Astrocyte (in vitro differentiated cells and primary cell): Measurements from ENCODE around the gene TTC12. TPM values are rescaled to one million over a fixed set of nuclear protein-coding genes. Genes with fewer than 3 reads are reported as not detected.
A peak's percentile ranks its signal among the peaks of the same experiment; 100 is the strongest.

Source experiments
- DNase-seq: peaks from one replicate; pipeline ENCODE4 v3.0.0-alpha.2; 2010; ENCODE audit warnings: low read depth
- FAIRE-seq: peaks from 2 replicates; lab custom pipeline; 2011; peaks lifted over from hg19 to GRCh38; lab: Jason Lieb, UNC
- H2AFZ ChIP-seq: 2 replicates; pipeline ENCODE4 v1.6.0; 2012; ENCODE audit warnings: low read depth, low read length, inconsistent platforms
- H3K27ac ChIP-seq: 2 replicates; pipeline ENCODE4 v1.5.1; 2011; ENCODE audit warnings: low read depth, low read length, inconsistent platforms
- H3K27me3 ChIP-seq: 2 replicates; pipeline ENCODE4 v1.6.0; 2011; ENCODE audit warnings: low read length, inconsistent platforms; ENCODE audit not compliant: insufficient read depth
- H3K36me3 ChIP-seq: 2 replicates; pipeline ENCODE4 v1.5.1; 2011; ENCODE audit warnings: low read length, inconsistent platforms; ENCODE audit not compliant: insufficient read depth
- H3K4me1 ChIP-seq: 2 replicates; pipeline ENCODE4 v1.5.1; 2011; ENCODE audit warnings: low read length, inconsistent platforms; ENCODE audit not compliant: insufficient read depth
- H3K4me2 ChIP-seq: 2 replicates; pipeline ENCODE4 v1.6.0; 2012; ENCODE audit warnings: low read length, inconsistent platforms
- H3K4me3 ChIP-seq: 2 replicates; pipeline ENCODE4 v1.5.1; 2011; ENCODE audit warnings: low read depth, mild to moderate bottlenecking, low read length, inconsistent platforms; ENCODE audit not compliant: insufficient read depth
- H3K79me2 ChIP-seq: 2 replicates; pipeline ENCODE4 v1.6.0; 2012; ENCODE audit warnings: mild to moderate bottlenecking, low read length, inconsistent platforms; ENCODE audit not compliant: insufficient read depth
- H3K9ac ChIP-seq: 2 replicates; pipeline ENCODE4 v1.6.0; 2012; ENCODE audit warnings: mild to moderate bottlenecking, low read length, inconsistent platforms
- H3K9me3 ChIP-seq: 2 replicates; pipeline ENCODE4 v1.5.1; 2012; ENCODE audit warnings: low read depth, mild to moderate bottlenecking, low read length, inconsistent platforms; ENCODE audit not compliant: insufficient read depth
- H4K20me1 ChIP-seq: 2 replicates; pipeline ENCODE4 v1.6.0; 2012; ENCODE audit warnings: low read length, inconsistent platforms; ENCODE audit not compliant: insufficient read depth
- H3K27ac Mint-ChIP-seq: one replicate; pipeline ENCODE4 v1.8.0; 2021; ENCODE audit warnings: mild to moderate bottlenecking, mixed read lengths; ENCODE audit not compliant: unreplicated experiment
- H3K27me3 Mint-ChIP-seq: one replicate; pipeline ENCODE4 v1.8.0; 2021; ENCODE audit warnings: low read depth, mixed read lengths; ENCODE audit not compliant: unreplicated experiment
- H3K36me3 Mint-ChIP-seq: one replicate; pipeline ENCODE4 v1.8.0; 2021; ENCODE audit warnings: low read depth, mixed read lengths; ENCODE audit not compliant: unreplicated experiment
- H3K4me1 Mint-ChIP-seq: one replicate; pipeline ENCODE4 v1.8.0; 2021; ENCODE audit warnings: low read depth, mixed read lengths; ENCODE audit not compliant: unreplicated experiment
- H3K4me3 Mint-ChIP-seq: one replicate; pipeline ENCODE4 v1.8.0; 2021; ENCODE audit warnings: mild to moderate bottlenecking, moderate library complexity, mixed read lengths; ENCODE audit not compliant: unreplicated experiment
- H3K9me3 Mint-ChIP-seq: one replicate; pipeline ENCODE4 v1.8.0; 2021; ENCODE audit warnings: mild to moderate bottlenecking, mixed read lengths; ENCODE audit not compliant: unreplicated experiment
- CTCF ChIP-seq: IDR thresholded peaks from 2 replicates; pipeline ENCODE4 v1.5.1; 2011; ENCODE audit warnings: low read depth, mild to moderate bottlenecking, inconsistent platforms, low read length, moderate library complexity; ENCODE audit not compliant: insufficient read depth
- EZH2 ChIP-seq: IDR thresholded peaks from 2 replicates; pipeline ENCODE4 v1.6.1; 2012; ENCODE audit warnings: mild to moderate bottlenecking, low read length, inconsistent platforms; ENCODE audit not compliant: insufficient read depth
- total RNA-seq: library from RNA; stranded (reverse); gene quantifications from 2 replicates; pipeline ENCODE4 v1.2.1, GENCODE V29; 2021

Gene TTC12
- total RNA-seq, 1 donor from 2014 or later, result 9.4 TPM

GRCh38 chr11:113373981-113374560 is 59.7 kb downstream of the TTC12 start:
- DNase-seq, result no peak
- no peaks in the 10 kb centered on the region for H3K79me2 ChIP-seq
- no peak overlapping the region for H3K27ac ChIP-seq
- no peak overlapping the region for H2AFZ ChIP-seq
- H3K27me3 ChIP-seq, result no peaks in the 10 kb centered on the region
- H3K9me3 Mint-ChIP-seq, result peaks cover 2% of the 10 kb centered on the region
- H3K36me3 Mint-ChIP-seq, result no peaks in the 10 kb centered on the region
- no peak overlapping the region for H3K4me2 ChIP-seq
- FAIRE-seq, result no peak
- H3K36me3 ChIP-seq, result no peaks in the 10 kb centered on the region
- no peak overlapping the region for H3K27ac Mint-ChIP-seq
- no peak for TF ChIP-seq CTCF
- TF ChIP-seq EZH2, result no peak
- peaks cover 2% of the 10 kb centered on the region for H3K27me3 Mint-ChIP-seq
- H3K4me1 Mint-ChIP-seq, result peaks cover 23% of the 10 kb centered on the region
- no peaks in the 10 kb centered on the region for H3K9me3 ChIP-seq
- H3K9ac ChIP-seq, result no peak overlapping the region
- H3K4me3 Mint-ChIP-seq, result no peak overlapping the region
- peaks cover 13% of the 10 kb centered on the region for H3K4me1 ChIP-seq
- no peaks in the 10 kb centered on the region for H4K20me1 ChIP-seq
- no peak overlapping the region for H3K4me3 ChIP-seq

GRCh38 chr11:113375402-113375801 is 61.0 kb downstream of the TTC12 start:
- Histone ChIP-seq H3K9me3 (no peaks in the 10 kb centered on the region), H3K27ac (no peak overlapping the region), H3K4me2 (no peak overlapping the region), H3K4me3 (no peak overlapping the region), H2AFZ (no peak overlapping the region), H4K20me1 (no peaks in the 10 kb centered on the region), H3K79me2 (no peaks in the 10 kb centered on the region), H3K4me1 (peaks cover 13% of the 10 kb centered on the region), H3K9ac (no peak overlapping the region), H3K36me3 (no peaks in the 10 kb centered on the region), H3K27me3 (no peaks in the 10 kb centered on the region)
- Mint-ChIP-seq H3K36me3 (no peaks in the 10 kb centered on the region), H3K4me3 (no peak overlapping the region), H3K27ac (no peak overlapping the region), H3K9me3 (peaks cover 5% of the 10 kb centered on the region), H3K4me1 (peaks cover 25% of the 10 kb centered on the region), H3K27me3 (no peaks in the 10 kb centered on the region)
- TF ChIP-seq EZH2, result no peak
- no peak for TF ChIP-seq CTCF
- no peak for DNase-seq
- FAIRE-seq, result no peak

GRCh38 chr11:113376156-113376555 is 61.8 kb downstream of the TTC12 start:
- peaks cover 25% of the 10 kb centered on the region for H3K4me1 Mint-ChIP-seq
- H3K36me3 ChIP-seq, result no peaks in the 10 kb centered on the region
- peak; percentile 10 for DNase-seq
- no peaks in the 10 kb centered on the region for H3K9me3 ChIP-seq
- no peak overlapping the region for H3K4me3 Mint-ChIP-seq
- H3K27ac ChIP-seq, result no peak overlapping the region
- no peaks in the 10 kb centered on the region for H3K27me3 Mint-ChIP-seq
- H4K20me1 ChIP-seq, result no peaks in the 10 kb centered on the region
- peaks cover 13% of the 10 kb centered on the region for H3K4me1 ChIP-seq
- no peak overlapping the region for H3K4me3 ChIP-seq
- peaks cover 5% of the 10 kb centered on the region for H3K9me3 Mint-ChIP-seq
- no peak overlapping the region for H3K9ac ChIP-seq
- H3K79me2 ChIP-seq, result no peaks in the 10 kb centered on the region
- no peak for TF ChIP-seq CTCF
- no peak for TF ChIP-seq EZH2
- no peak for FAIRE-seq
- no peak overlapping the region for H2AFZ ChIP-seq
- H3K36me3 Mint-ChIP-seq, result no peaks in the 10 kb centered on the region
- H3K27me3 ChIP-seq, result no peaks in the 10 kb centered on the region
- no peak overlapping the region for H3K4me2 ChIP-seq
- no peak overlapping the region for H3K27ac Mint-ChIP-seq
